Esophagus squamous epithelium (tissue), 4 donors: Measurements from ENCODE around the gene CAV3.

ENCODE experiments used
- POLR2A ChIP-seq, 4 donors: fragments of 450-650 bp; IDR thresholded peaks; one replicate each; pipeline ENCODE4 v1.6.1; 2017; ENCODE audit warnings: antibody characterized with exemption in 4 of 4, mild to moderate bottlenecking in 4 of 4, moderate library complexity in 3 of 4
- TF ChIP-seq, protein P1 (sequence below), 6 experiments: fragments of 450-650 bp in 4 of 6; fragments of 200-600 bp in 2 of 6; sonication (generic) in 2 of 6; IDR thresholded peaks; one replicate each; pipeline ENCODE4 v1.5.1; 2016 to 2019; ENCODE audit warnings: antibody characterized with exemption in 6 of 6, mild to moderate bottlenecking in 4 of 6, moderate library complexity in 4 of 6

DNA sequence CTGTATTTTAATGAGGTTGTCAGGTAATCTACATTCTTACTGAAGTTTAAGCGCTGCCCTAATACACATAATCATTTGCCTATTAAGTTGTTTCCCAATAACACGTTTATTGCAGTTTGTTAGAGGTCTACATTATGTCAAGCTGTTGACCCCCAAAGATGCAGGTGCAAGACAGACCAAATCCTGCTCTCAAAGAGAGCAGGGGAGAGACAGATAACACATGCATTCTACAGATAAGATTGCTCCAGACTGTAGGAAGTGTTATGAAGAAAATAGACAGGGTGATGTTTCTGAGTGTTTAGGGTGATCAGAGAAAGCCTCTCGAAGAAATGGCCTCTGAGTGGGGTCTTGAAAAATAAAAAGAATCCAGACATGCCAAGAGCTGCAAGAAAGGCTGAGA, 60.6 kb downstream of the CAV3 start:
- TF ChIP-seq, protein P1, sequence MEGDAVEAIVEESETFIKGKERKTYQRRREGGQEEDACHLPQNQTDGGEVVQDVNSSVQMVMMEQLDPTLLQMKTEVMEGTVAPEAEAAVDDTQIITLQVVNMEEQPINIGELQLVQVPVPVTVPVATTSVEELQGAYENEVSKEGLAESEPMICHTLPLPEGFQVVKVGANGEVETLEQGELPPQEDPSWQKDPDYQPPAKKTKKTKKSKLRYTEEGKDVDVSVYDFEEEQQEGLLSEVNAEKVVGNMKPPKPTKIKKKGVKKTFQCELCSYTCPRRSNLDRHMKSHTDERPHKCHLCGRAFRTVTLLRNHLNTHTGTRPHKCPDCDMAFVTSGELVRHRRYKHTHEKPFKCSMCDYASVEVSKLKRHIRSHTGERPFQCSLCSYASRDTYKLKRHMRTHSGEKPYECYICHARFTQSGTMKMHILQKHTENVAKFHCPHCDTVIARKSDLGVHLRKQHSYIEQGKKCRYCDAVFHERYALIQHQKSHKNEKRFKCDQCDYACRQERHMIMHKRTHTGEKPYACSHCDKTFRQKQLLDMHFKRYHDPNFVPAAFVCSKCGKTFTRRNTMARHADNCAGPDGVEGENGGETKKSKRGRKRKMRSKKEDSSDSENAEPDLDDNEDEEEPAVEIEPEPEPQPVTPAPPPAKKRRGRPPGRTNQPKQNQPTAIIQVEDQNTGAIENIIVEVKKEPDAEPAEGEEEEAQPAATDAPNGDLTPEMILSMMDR (IDR thresholded peaks at IDR 0.05) = no peak
- no peak for TF ChIP-seq POLR2A (IDR thresholded peaks at IDR 0.05)
